Measurements from ENCODE around the gene IPPK.

GRCh38 chr9:92680166-92681119 lies 10.5 kb upstream of the IPPK start:
- TF ChIP-seq CTCF (IDR thresholded peaks at IDR 0.05): no peak
- TF ChIP-seq POLR2AphosphoS5 (IDR thresholded peaks at IDR 0.05; ENCODE audit: low read depth, low read length): no peak
- TF ChIP-seq TCF7L2 (IDR thresholded peaks at IDR 0.05; ENCODE audit: low read depth, low read length): no peak
